ENCODE measurements around the gene TAF1B.

TAF1B gene

DNA sequence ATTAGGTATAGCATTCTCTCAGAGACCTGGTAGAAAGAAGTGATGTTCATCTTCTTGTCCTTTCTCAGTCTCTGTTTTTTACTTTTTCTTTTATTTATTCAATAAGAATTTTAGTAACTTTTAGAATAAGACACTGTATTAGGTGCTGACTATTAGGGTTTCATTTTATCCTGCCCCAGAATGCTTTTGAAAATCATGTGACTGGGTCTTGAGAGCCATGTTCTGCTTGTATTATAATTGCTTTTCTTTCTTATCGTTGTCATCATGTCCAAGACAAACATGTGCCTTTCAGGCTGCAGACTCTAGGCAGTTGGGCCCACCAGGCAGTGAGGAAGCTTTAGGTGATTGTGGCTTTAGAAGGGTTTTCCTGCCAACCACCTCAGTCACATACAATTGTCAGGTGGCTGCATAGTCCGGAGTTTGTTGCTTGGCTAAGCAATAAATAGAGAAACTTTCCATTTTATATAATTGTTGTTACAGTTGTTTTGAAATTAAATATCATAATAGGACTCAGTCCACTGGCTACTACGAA, 123.3 kb downstream of the TAF1B start:
- DNase-seq (ENCODE audit: low read depth in 2 of 2), result no peak

- no peak for DNase-seq (ENCODE audit: low read depth in 2 of 2)
Observed at GRCh38 chr2:9967053-9967775, 123.9 kb downstream of the TAF1B start.

- DNase-seq (ENCODE audit: low read depth in 2 of 2), result no peak
Observed at GRCh38 chr2:9968553-9969497, 125.6 kb downstream of the TAF1B start.

- DNase-seq (ENCODE audit: low read depth in 2 of 2), result no peak
Observed at GRCh38 chr2:9970200-9971044, 127.1 kb downstream of the TAF1B start.

DNA sequence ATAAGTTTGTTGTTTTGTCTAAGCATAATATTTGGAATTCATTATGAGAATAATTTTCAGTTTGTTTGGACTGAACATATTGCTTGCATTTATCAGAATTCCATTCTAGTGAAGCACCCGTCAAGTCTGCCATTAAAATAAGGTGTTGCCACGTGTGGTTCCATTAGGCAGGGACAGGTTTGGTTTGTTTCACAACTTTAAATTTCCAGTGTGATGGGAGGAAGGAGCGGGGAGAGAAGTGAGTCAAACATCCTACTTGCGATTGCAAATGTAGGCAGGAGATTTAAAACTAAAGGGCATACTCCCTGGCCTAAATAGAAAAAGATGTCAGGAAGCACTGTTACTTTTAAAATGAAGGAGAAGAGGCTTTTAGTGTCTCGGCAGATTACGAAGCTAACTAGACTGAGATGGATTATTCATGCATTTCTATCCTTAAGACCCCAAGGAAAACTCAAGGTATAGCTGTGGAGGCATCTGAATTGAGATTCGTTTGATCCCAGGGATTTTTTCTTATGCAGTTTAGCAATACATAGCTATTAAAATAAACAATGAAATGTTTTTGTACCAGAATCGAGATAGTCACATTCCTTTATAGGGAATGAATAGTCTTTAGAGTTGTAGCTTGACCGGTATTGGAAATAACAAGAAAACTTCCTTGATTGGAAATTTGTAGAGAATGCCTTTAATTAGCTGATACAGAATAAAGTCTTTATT, 128.0 kb downstream of the TAF1B start:
- DNase-seq (ENCODE audit: low read depth in 2 of 2), result no peak

GRCh38 chr2:9971890-9972289, 128.6 kb downstream of the TAF1B start:
- no peak for DNase-seq (ENCODE audit: low read depth in 2 of 2)

GRCh38 chr2:9972621-9973479, 129.6 kb downstream of the TAF1B start:
- DNase-seq (ENCODE audit: low read depth in 2 of 2), result no peak

DNA sequence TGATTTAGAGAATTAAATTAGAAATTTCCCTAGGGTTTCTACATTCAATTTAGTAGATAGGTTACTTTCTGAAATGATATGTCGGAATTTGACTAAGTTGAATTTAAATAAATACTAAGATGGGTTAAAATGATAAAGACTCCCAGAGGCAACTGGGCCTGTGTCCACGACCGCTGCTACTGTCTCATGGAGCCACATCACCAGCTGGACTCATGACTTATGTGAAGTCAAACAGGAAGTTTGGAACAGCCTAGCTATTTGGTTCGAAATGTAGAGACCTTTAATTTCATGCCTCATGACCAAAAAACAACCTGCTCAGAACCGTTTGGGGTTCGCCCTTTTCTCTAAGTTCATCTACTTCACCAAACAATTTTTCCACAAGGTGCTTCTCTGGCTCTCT, 130.4 kb downstream of the TAF1B start:
- no peak for DNase-seq (ENCODE audit: low read depth in 2 of 2)

- no peak for DNase-seq (ENCODE audit: low read depth in 2 of 2)
Observed at GRCh38 chr2:9974343-9974742, 131.1 kb downstream of the TAF1B start.

- DNase-seq (ENCODE audit: low read depth in 2 of 2), result no peak
Observed at GRCh38 chr2:9975328-9975727, 132.1 kb downstream of the TAF1B start.

GRCh38 chr2:9975805-9976447, 132.7 kb downstream of the TAF1B start:
- DNase-seq (ENCODE audit: low read depth in 2 of 2), result peak; percentile 82 to 84

GRCh38 chr2:9979977-9980376, 136.7 kb downstream of the TAF1B start:
- no peak for DNase-seq (ENCODE audit: low read depth in 2 of 2)

GRCh38 chr2:9980520-9980919, 137.2 kb downstream of the TAF1B start:
- DNase-seq (ENCODE audit: low read depth in 2 of 2), result no peak

GRCh38 chr2:9981655-9982054, 138.4 kb downstream of the TAF1B start:
- DNase-seq (ENCODE audit: low read depth in 2 of 2), result no peak

- peak; percentile 86 to 87 for DNase-seq (ENCODE audit: low read depth in 2 of 2)
Observed at GRCh38 chr2:9982248-9982647, 139.0 kb downstream of the TAF1B start.

DNA sequence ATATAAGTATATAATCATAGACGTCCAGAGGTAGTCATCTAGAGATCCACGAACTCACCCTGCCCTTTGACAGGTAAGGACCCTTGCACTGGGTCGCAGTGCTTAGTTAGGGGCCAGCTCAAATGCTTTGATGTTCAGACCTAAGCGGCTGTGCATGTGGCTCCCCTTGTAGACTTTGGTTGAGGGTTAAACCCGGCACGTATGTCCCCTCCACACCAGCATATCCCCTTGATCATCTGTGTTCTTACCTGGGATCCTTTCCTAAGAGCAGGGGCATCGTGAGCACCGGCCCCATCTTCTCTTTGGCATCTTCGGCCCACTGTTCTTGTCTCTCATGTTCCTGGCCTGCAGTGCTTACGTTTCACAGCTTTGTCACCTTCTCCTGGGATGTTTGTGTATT, 139.6 kb downstream of the TAF1B start:
- DNase-seq (ENCODE audit: low read depth in 2 of 2), result no peak

- no peak for DNase-seq (ENCODE audit: low read depth in 2 of 2)
Observed at GRCh38 chr2:9983401-9984216, 140.3 kb downstream of the TAF1B start.

Measured in fibroblast of skin of left biceps (primary cell).